GM12878 (cell line): ENCODE results near the gene SELENBP1. TPM values are rescaled to one million over a fixed set of nuclear protein-coding genes. Genes with fewer than 3 reads are reported as not detected.

ENCODE experiments used
- ATAC-seq: fragments of 200-7000 bp; cut with Tn5 transposase; 3 replicates; pipeline ENCODE4 v1.9.1; 2020; ENCODE audit warnings: mild to moderate bottlenecking, moderate library complexity
- BruUV-seq: library from RNA; stranded (reverse); fragments of 400-500 nt; replicated peaks from 2 replicates; lab custom pipeline; 2021; lab: Mats Ljungman, UMichigan
- CTCF ChIA-PET: fragments of 300-600 bp; sonication (Branson Sonifier 250); formaldehyde crosslinking; extraction: SDS; loops from one replicate; lab custom pipeline; 2021; ENCODE audit warnings: inconsistent platforms; lab: Yijun Ruan, JAX
- POLR2A ChIA-PET: fragments of 350-600 bp; formaldehyde crosslinking; extraction: SDS; loops from one replicate; lab custom pipeline; 2021; ENCODE audit warnings: inconsistent platforms; lab: Charles Lee
- RAD21 ChIA-PET: fragments of 300-600 bp; sonication (Branson Sonifier 250); formaldehyde crosslinking; loops from one replicate; lab custom pipeline; 2023; ENCODE audit warnings: antibody characterized with exemption; ENCODE audit not compliant: unreplicated experiment; lab: Charles Lee
- SMC1A ChIA-PET: fragments of 300-600 bp; sonication (Branson Sonifier 250); formaldehyde crosslinking; loops from one replicate; lab custom pipeline; 2023; ENCODE audit not compliant: unreplicated experiment, uncharacterized antibody; lab: Charles Lee
- DNase-seq: peaks from one replicate; pipeline ENCODE4 v3.0.0-alpha.2; 2011; ENCODE audit warnings: low read depth, low spot score
- FAIRE-seq: peaks from 3 replicates; lab custom pipeline; 2011; peaks lifted over from hg19 to GRCh38; lab: Jason Lieb, UNC
- H2AFZ ChIP-seq: 2 replicates; pipeline ENCODE4 v1.6.0; 2011; ENCODE audit warnings: low read depth, low read length, control low read depth; ENCODE audit not compliant: control insufficient read depth
- H3K27ac ChIP-seq: 2 replicates; pipeline ENCODE4 v1.5.1; 2011; ENCODE audit warnings: control low read depth; ENCODE audit not compliant: control insufficient read depth, insufficient read depth
- H3K27me3 ChIP-seq, 2 experiments: replicated peaks in 1 of 2; 2 replicates each; pipeline versions ENCODE4 v1.6.0 to v1.6.1; 2011; ENCODE audit warnings: low read length in 1 of 2; ENCODE audit not compliant: control insufficient read depth in 2 of 2, insufficient read depth in 2 of 2
- H3K36me3 ChIP-seq, 2 experiments: 2 replicates each; pipeline ENCODE4 v1.5.1; 2011; ENCODE audit warnings: low read length in 1 of 2; ENCODE audit not compliant: control insufficient read depth in 2 of 2, insufficient read depth in 2 of 2
- H3K4me1 ChIP-seq: 2 replicates; pipeline ENCODE4 v1.6.1; 2011; ENCODE audit warnings: mild to moderate bottlenecking, low read length, moderate library complexity, mixed read lengths; ENCODE audit not compliant: control insufficient read depth, insufficient read depth
- H3K4me2 ChIP-seq: 2 replicates; pipeline ENCODE4 v1.6.0; 2011; ENCODE audit warnings: control low read depth; ENCODE audit not compliant: control insufficient read depth, insufficient read depth
- H3K4me3 ChIP-seq: fragments of 200-600 bp; sonication (generic); 2 replicates; pipeline ENCODE4 v1.5.1; 2016
- H3K79me2 ChIP-seq: 2 replicates; pipeline ENCODE4 v1.6.0; 2011; ENCODE audit warnings: low read length; ENCODE audit not compliant: control insufficient read depth, insufficient read depth
- H3K9ac ChIP-seq: 2 replicates; pipeline ENCODE4 v1.8.0; 2011; ENCODE audit warnings: low read length, control low read depth, mixed read lengths; ENCODE audit not compliant: control insufficient read depth, insufficient read depth
- H3K9me3 ChIP-seq: replicated peaks from 3 replicates; pipeline ENCODE4 v1.5.1; 2011; ENCODE audit warnings: mild to moderate bottlenecking, low read length; ENCODE audit not compliant: control insufficient read depth, insufficient read depth
- H4K20me1 ChIP-seq: 2 replicates; pipeline ENCODE4 v1.6.0; 2011; ENCODE audit not compliant: control insufficient read depth, insufficient read depth
- CREB1 ChIP-seq: IDR thresholded peaks from 2 replicates; pipeline ENCODE4 v1.6.1; 2012; ENCODE audit warnings: low read depth, mild to moderate bottlenecking, inconsistent platforms
- CREM ChIP-seq: IDR thresholded peaks from 2 replicates; pipeline ENCODE4 v1.6.1; 2014; ENCODE audit warnings: antibody characterized with exemption, low read depth
- DPF2 ChIP-seq: fragments of 450-650 bp; IDR thresholded peaks from 2 replicates; pipeline ENCODE4 v1.6.1; 2017; ENCODE audit warnings: mild to moderate bottlenecking
- HDAC2 ChIP-seq: fragments of 200-600 bp; sonication (generic); IDR thresholded peaks from 2 replicates; pipeline ENCODE4 v1.6.1; 2017
- HDAC6 ChIP-seq: fragments of 200-600 bp; sonication (generic); IDR thresholded peaks from one replicate; pipeline ENCODE4 v1.8.0; 2017; ENCODE audit warnings: antibody characterized with exemption; ENCODE audit not compliant: unreplicated experiment
- KAT2A ChIP-seq: conservative IDR thresholded peaks from 2 replicates; pipeline ENCODE4 v1.6.1; 2011; ENCODE audit warnings: low read depth, low read length; ENCODE audit not compliant: control insufficient read depth
- MTA3 ChIP-seq: IDR thresholded peaks from 2 replicates; pipeline ENCODE4 v1.6.1; 2012; ENCODE audit warnings: low read length, inconsistent platforms, borderline replicate concordance
- NFYA ChIP-seq: IDR thresholded peaks from 2 replicates; pipeline ENCODE4 v1.6.1; 2011; ENCODE audit warnings: low read depth, mild to moderate bottlenecking, low read length, improper control_type of control experiment, borderline replicate concordance
- RELA ChIP-seq: fragments of 450-650 bp; IDR thresholded peaks from 2 replicates; pipeline ENCODE4 v1.8.0; 2014; ENCODE audit warnings: borderline replicate concordance; ENCODE audit not compliant: partially characterized antibody
- ZNF207 ChIP-seq: fragments of 450-650 bp; IDR thresholded peaks from 2 replicates; pipeline ENCODE4 v1.6.1; 2014; ENCODE audit warnings: antibody characterized with exemption, mild to moderate bottlenecking, borderline replicate concordance
- in situ Hi-C: fragments of 300-500 bp; cut with MboI; formaldehyde crosslinking; loops from 9 replicates; pipeline ENCODE4 v1.14.3; 2018; ENCODE audit warnings: mixed read lengths
- intact Hi-C: fragments of 100-400 bp; cut with micrococcal nuclease; formaldehyde crosslinking; loops from one replicate; pipeline ENCODE4 v1.14.2; 2022; ENCODE audit not compliant: unreplicated experiment
- polyA plus RNA-seq, 11 experiments: library from polyadenylated mRNA; depleted of rRNA in 4 of 11; unstranded in 6 of 11; stranded (reverse) in 5 of 11; fragments of >200 nt; fragmentation: Nextera tagmentation in 4 of 11; fragmentation: Illumina TruSeq in 1 of 11; extraction: Ambion mirVana in 4 of 11; extraction: Trizol in 1 of 11; gene quantifications; 1 replicate in 1 of 11; 2 replicates in 10 of 11; pipeline versions ENCODE4 v1.2.1 to v1.2.3, GENCODE V29; 2011 to 2016; ENCODE audit warnings: inconsistent platforms in 2 of 11, missing spikeins in 2 of 11, low read depth in 1 of 11
- total RNA-seq, 4 experiments: library from RNA; depleted of rRNA in 3 of 4; stranded (reverse); fragments of >200 nt in 3 of 4; fragmentation: Illumina TruSeq in 1 of 4; extraction: Trizol in 1 of 4; gene quantifications; 2 replicates each; pipeline versions ENCODE4 v1.2.1 to v1.2.3, GENCODE V29; 2013 to 2021
- TF ChIP-seq, protein P1 (sequence below): fragments of 450-650 bp; formaldehyde crosslinking; IDR thresholded peaks from 2 replicates; pipeline ENCODE4 v1.5.0; 2022; ENCODE audit warnings: mild to moderate bottlenecking, missing genetic modification characterization
- TF ChIP-seq, protein P2 (sequence below): IDR thresholded peaks from 2 replicates; pipeline ENCODE4 v1.6.1; 2012; ENCODE audit warnings: low read length, inconsistent platforms
- TF ChIP-seq, protein P3 (sequence below): fragments of 450-650 bp; IDR thresholded peaks from 2 replicates; pipeline ENCODE4 v1.6.1; 2016; ENCODE audit warnings: mild to moderate bottlenecking
- TF ChIP-seq, protein P4 (sequence below): IDR thresholded peaks from 2 replicates; pipeline ENCODE4 v1.6.1; 2011; ENCODE audit warnings: borderline replicate concordance, low read depth, mild to moderate bottlenecking, moderate library complexity, mixed read lengths, low read length; ENCODE audit not compliant: insufficient read depth; ENCODE audit errors: extremely low read length

SELENBP1 gene
- total and polyA plus RNA-seq, 10 of the 15 experiments (the other 5 are each of a cell fraction or from before 2014, with no cell fraction given): 0.41 TPM; not detected in 9

DNA sequence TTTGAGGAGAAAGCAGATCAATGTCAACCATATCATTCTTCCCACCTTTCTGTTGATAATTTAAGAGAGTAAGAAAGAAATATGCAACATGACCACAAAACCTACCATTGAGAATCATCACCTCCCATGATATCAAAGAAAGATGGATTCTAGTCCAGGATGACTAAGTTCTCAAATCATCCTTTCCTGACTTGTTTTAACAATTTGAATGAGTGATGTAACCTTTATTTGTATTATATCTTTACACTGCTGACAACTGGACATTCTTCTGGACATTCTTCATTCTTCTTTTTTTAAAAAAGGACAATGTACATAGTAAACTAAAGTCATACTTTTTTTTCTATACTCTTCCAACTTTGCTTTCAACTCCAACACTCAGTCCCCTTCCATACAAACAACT is 36.4 kb upstream of the SELENBP1 start:
- no peak overlapping the region for H3K4me2 ChIP-seq
- ChIA-PET RAD21 (no interaction called here), POLR2A (no interaction called here), SMC1A (no interaction called here), CTCF (no interaction called here)
- intact Hi-C loops (no loop called here), in situ Hi-C loops (no loop called here)
- H3K9ac ChIP-seq: no peak overlapping the region
- DNase-seq (no peak), FAIRE-seq (no peak), ATAC-seq (no peak)
- no peaks in the 10 kb centered on the region for H3K79me2 ChIP-seq
- no peak overlapping the region for H2AFZ ChIP-seq
- no peaks in the 10 kb centered on the region for H4K20me1 ChIP-seq
- no peak overlapping the region for H3K4me3 ChIP-seq
- H3K36me3 ChIP-seq: peaks cover 18 to 43% of the 10 kb centered on the region in 2 experiments
- H3K27me3 ChIP-seq: no peaks in the 10 kb centered on the region
- H3K9me3 ChIP-seq: no peaks in the 10 kb centered on the region
- no peaks in the 10 kb centered on the region; the same call in 1 of the 2 replicates for H3K4me1 ChIP-seq
- no peak overlapping the region for H3K27ac ChIP-seq
- BruUV-seq: no TSS peak
- TF ChIP-seq MTA3: no peak
- TF ChIP-seq, protein P1, sequence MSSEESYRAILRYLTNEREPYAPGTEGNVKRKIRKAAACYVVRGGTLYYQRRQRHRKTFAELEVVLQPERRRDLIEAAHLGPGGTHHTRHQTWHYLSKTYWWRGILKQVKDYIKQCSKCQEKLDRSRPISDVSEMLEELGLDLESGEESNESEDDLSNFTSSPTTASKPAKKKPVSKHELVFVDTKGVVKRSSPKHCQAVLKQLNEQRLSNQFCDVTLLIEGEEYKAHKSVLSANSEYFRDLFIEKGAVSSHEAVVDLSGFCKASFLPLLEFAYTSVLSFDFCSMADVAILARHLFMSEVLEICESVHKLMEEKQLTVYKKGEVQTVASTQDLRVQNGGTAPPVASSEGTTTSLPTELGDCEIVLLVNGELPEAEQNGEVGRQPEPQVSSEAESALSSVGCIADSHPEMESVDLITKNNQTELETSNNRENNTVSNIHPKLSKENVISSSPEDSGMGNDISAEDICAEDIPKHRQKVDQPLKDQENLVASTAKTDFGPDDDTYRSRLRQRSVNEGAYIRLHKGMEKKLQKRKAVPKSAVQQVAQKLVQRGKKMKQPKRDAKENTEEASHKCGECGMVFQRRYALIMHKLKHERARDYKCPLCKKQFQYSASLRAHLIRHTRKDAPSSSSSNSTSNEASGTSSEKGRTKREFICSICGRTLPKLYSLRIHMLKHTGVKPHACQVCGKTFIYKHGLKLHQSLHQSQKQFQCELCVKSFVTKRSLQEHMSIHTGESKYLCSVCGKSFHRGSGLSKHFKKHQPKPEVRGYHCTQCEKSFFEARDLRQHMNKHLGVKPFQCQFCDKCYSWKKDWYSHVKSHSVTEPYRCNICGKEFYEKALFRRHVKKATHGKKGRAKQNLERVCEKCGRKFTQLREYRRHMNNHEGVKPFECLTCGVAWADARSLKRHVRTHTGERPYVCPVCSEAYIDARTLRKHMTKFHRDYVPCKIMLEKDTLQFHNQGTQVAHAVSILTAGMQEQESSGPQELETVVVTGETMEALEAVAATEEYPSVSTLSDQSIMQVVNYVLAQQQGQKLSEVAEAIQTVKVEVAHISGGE (CRISPR knock-in tag): no peak
- TF ChIP-seq RELA: no peak
- TF ChIP-seq KAT2A: no peak
- TF ChIP-seq, protein P2, sequence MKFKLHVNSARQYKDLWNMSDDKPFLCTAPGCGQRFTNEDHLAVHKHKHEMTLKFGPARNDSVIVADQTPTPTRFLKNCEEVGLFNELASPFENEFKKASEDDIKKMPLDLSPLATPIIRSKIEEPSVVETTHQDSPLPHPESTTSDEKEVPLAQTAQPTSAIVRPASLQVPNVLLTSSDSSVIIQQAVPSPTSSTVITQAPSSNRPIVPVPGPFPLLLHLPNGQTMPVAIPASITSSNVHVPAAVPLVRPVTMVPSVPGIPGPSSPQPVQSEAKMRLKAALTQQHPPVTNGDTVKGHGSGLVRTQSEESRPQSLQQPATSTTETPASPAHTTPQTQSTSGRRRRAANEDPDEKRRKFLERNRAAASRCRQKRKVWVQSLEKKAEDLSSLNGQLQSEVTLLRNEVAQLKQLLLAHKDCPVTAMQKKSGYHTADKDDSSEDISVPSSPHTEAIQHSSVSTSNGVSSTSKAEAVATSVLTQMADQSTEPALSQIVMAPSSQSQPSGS: no peak
- no peak for TF ChIP-seq NFYA
- no peak for TF ChIP-seq ZNF207
- TF ChIP-seq, protein P3, sequence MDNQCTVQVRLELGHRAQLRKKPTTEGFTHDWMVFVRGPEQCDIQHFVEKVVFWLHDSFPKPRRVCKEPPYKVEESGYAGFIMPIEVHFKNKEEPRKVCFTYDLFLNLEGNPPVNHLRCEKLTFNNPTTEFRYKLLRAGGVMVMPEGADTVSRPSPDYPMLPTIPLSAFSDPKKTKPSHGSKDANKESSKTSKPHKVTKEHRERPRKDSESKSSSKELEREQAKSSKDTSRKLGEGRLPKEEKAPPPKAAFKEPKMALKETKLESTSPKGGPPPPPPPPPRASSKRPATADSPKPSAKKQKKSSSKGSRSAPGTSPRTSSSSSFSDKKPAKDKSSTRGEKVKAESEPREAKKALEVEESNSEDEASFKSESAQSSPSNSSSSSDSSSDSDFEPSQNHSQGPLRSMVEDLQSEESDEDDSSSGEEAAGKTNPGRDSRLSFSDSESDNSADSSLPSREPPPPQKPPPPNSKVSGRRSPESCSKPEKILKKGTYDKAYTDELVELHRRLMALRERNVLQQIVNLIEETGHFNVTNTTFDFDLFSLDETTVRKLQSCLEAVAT: no peak
- TF ChIP-seq CREB1: no peak
- no peak for TF ChIP-seq HDAC2
- TF ChIP-seq HDAC6: no peak
- TF ChIP-seq CREM: no peak
- no peak for TF ChIP-seq DPF2
- TF ChIP-seq, protein P4, sequence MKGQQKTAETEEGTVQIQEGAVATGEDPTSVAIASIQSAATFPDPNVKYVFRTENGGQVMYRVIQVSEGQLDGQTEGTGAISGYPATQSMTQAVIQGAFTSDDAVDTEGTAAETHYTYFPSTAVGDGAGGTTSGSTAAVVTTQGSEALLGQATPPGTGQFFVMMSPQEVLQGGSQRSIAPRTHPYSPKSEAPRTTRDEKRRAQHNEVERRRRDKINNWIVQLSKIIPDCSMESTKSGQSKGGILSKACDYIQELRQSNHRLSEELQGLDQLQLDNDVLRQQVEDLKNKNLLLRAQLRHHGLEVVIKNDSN: no peak
